HG03196 (cell line): ENCODE measurements around the gene CHCHD6.
A peak's percentile ranks its signal among the peaks of the same experiment; 100 is the strongest.

Experiments
- ATAC-seq: cut with Tn5 transposase; IDR thresholded peaks from one replicate; pipeline ENCODE4 v1.9.1; 2021; ENCODE audit not compliant: unreplicated experiment

CHCHD6 gene

DNA sequence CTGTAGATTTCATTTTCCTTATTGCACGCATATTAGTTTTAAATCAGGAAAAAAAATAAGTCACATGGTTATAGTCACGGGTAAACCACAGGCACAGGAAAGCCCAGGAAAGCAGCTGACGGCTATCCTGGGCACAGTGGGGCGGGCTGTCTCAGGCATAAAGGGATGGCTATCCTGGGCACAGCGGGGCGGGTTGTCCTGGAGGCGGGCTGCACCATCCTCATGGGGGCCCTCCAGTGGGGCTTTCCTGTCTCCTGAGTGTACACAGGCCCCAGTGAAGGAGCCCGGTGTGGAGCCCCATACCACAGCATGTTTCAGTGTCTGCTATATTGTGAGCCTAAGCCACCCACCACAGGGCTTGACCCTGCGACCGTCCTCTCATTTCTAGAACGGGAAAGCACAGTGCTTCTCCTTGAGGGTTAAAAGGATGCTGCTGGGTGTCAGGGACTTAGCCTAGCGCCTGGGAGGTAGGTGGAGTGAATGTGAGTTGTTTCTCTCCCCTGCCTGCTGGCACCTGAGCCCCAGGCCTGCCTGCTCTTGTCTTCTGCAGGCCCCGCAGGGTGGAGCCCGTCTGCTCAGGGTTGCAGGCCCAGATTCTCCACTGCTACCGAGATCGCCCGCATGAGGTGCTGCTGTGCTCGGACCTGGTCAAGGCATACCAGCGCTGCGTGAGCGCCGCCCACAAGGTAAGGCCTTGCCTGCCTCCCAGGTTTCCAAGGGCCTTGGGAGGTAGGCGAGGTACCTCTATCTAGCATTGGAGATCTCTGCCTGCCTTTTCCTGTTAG lies 253.0 kb downstream of the CHCHD6 start:
- ATAC-seq, result no peak

DNA sequence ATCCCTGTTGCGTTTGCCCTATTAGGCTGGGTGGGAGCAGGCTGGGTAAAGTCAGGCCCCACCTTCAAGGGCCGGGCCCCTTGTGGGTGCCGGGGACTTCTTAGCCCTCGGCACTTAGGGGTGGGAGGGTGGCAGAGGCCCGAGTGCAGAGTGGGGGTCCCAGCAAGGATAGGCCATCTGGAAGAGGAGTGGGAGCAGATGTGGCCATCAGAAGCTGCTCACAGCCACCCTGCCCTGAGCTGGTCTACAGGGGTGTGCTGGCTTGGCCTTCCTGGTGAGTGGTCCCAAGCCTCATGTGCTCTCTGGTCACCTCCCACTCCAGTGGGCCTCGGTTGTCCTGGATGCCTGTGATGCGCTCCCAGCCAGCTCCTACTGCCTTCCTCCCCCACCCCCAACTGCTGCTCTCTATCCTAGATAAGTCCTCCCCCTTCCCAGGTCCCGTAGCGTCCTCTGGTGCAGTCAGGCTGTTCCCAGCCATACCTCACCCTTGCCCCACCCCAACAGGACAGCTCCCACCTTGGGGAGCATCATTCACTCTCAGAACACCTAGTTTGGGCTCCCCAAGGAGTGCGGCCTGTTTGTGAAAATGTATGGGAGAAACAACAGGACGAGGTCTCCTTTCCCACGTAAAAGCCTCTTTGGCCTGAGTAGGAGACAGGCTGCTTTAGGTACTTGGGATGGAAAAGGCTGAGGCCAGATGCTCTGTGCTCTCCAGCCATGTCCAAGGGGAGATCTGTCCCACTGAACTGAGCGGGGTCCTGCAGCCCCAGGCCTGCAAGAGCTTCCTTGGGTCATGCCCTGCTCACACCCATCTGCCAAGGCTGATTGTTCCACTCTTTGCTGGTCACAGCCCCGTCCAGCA lies 254.0 kb downstream of the CHCHD6 start:
- ATAC-seq, result no peak

GRCh38 chr3:126958638-126959085 lies 254.6 kb downstream of the CHCHD6 start:
- ATAC-seq, result no peak

DNA sequence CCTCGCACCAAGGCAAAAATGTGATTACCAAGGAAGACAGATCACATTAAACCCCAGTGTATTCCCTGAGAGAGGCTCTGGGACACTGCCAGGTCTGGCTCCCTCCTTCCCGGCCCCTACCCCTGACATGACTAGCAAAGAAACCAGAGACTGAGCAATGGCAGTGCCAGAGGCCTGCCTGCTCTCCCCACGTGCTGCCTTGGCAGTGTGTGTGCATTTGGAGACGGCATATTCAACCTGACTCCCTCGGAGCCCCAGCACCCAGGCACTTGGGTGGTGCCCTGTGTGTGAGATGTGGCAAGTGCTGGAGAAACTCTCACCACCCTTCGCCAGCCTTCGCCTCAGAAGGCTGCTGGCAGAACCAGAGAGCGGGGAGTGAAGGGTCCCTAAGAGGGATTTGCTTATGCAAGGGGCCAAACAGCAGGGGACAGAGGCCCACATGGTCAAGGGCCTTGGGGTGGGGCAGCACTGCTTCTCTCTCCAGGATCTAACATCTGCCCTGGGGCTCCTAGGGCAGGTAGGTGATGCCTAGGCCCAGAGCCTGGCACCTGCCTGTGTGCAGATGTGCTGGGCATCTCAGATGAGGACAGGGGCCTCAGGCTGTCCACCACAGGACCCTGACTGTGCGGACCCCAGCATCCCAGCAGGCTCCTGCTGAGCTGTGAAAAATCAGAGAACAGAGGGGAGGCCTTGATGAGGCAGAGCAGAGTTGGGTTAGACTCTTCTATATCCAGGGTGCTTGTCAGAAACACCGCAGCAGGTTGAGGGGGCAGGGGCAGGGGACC lies 255.3 kb downstream of the CHCHD6 start:
- no peak for ATAC-seq

DNA sequence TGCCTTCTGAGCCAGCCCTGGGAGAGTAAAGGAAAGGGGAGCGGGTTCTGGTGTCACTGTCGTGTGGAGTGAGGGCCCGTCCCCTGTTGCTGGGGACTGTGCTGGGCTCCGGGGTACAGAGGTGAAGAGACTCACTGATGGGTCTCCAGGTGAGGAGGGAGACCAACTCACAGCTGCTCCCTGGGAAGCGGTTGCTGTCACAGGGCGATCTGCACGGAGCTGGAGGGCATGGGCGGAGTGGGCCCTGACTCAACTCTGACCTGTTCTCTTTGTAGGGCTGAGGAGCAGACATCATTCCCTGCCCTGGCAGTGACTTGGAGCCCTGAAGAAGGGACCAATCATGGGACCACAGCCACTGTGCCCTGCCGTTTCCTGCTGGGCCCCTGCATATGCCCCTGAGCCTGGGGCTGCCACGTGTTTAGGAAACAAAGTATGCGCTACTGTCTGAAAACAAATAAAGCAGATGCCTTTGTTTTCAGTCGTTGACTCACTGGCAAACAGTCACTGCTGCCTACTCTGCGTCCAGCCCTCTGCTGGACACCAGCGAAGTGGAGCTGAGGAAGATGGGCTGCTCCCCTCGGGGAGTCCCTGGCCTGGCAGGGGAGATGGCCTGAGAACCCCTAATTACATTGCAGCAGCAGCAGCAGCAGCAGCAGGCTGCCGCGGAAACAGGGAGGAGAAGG lies 256.0 kb downstream of the CHCHD6 start:
- ATAC-seq, result no peak

DNA sequence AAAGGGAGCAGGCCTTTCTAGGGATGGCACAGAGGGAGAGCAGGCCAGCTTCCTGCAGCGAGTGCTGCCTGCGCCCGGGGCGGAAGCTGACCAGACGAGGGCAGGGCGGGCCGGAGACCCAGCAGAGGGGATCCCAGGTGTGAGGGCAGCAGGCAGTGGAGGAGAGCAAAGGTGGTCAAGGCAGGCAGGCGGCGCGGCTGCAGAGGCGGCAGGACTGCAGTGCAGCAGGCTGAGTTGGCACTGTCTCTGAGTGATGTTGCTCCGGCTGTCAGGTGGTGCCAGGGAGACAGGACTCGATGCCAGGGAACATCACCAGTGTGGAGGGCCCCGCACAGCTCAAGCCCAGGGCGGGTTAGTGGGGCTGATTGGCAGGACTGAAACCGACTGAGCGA lies 256.6 kb downstream of the CHCHD6 start:
- no peak for ATAC-seq

DNA sequence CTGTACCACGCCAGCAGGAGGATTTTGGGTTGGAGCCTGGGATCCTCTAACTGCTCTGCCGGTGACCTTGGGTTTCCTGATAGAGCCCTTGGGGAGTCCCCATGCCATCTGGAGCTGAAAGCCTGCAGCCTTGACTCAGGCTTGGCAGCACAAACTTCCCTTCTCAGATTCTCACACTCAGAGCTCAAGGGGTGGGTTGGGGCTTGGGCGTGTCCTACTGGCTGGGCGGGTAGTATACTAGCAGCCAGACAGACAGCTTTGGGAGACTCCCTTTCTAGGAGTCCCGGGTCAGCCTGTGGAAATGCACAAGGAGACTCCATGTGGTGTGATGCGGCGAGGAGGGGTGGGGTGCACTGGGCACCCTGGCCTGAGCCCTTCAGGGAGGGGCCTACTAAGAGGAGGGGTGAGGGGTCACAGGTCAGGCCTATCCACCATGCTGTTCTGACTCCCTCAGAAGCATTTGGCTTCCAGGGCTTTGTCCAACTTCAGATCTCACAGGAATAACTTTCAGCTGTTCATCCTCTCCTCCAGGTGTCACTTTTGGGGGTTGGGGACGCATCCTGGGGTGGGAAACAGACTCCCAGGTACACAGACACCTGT lies 257.3 kb downstream of the CHCHD6 start:
- peak; percentile 43 for ATAC-seq

GRCh38 chr3:126961791-126962461 lies 257.9 kb downstream of the CHCHD6 start:
- no peak for ATAC-seq

- no peak for ATAC-seq
Measured at GRCh38 chr3:126962756-126963155, 258.7 kb downstream of the CHCHD6 start.

- no peak for ATAC-seq
Measured at GRCh38 chr3:126963261-126964190, 259.5 kb downstream of the CHCHD6 start.

GRCh38 chr3:126964261-126964660 lies 260.2 kb downstream of the CHCHD6 start:
- no peak for ATAC-seq

DNA sequence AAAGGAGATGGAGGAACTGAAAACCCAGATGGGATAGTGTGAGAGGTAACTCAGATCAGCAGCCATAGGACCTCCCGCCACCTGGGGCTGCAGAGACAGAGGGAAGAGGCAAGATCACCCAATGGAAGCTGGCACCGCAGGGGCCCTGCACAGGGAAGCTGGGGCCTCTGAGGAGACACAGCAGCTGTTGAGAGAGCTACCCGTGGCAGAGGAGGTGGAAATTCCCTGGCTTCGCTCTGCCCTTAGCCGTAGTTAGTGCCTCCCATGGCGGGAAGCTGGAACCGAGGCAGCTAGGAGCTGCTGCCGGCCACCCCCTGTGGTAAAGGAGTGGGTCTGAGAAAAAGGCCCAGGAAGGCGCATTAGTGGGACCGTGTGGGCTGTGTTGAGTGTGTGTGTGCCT lies 260.9 kb downstream of the CHCHD6 start:
- ATAC-seq, result no peak

DNA sequence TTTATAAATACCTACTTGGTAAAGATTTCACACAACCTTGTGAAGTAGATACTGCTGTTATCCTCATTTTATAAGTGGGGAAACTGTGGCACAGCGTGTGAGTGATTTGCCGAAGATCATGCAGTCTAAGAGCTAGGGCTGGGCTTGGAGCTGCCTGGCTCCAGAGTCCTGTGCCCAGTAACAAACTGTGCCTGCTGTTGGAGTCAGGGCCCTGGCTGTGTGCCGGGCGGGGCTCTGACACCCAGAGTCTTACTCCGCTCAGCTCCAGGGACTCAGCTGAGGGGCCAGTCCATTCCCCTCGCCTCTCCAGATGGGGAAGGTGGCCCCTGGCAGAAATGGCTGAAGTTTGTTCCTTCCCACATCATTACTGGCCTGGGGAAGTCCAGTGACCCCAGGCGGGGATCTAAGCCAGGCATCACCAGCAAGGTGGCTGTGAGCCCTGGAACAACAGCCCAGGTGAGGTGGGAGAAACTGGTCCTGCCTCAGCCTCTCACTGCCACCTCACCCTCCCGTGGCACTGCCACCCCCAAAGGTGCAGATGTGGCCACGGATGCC lies 261.6 kb downstream of the CHCHD6 start:
- ATAC-seq, result no peak

DNA sequence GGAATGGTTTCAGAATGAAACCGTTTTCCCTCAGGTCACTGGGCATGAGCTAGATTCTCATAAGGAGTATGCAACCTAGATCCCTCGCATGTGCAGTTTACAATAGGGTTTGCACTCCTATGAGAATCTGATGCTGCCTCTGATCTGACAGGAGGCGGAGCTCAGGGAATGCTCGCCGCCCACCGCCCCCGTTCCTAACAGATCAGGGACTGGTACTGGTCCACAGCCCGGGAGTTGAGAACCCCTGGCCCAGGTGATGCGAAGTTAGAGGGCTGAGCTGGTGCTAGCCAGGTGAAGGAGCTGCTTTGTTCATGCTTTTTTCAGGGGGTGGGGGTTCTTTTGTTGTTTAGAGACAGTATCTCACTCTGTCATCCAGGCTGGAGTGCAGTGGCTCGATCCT lies 263.3 kb downstream of the CHCHD6 start:
- ATAC-seq, result no peak

DNA sequence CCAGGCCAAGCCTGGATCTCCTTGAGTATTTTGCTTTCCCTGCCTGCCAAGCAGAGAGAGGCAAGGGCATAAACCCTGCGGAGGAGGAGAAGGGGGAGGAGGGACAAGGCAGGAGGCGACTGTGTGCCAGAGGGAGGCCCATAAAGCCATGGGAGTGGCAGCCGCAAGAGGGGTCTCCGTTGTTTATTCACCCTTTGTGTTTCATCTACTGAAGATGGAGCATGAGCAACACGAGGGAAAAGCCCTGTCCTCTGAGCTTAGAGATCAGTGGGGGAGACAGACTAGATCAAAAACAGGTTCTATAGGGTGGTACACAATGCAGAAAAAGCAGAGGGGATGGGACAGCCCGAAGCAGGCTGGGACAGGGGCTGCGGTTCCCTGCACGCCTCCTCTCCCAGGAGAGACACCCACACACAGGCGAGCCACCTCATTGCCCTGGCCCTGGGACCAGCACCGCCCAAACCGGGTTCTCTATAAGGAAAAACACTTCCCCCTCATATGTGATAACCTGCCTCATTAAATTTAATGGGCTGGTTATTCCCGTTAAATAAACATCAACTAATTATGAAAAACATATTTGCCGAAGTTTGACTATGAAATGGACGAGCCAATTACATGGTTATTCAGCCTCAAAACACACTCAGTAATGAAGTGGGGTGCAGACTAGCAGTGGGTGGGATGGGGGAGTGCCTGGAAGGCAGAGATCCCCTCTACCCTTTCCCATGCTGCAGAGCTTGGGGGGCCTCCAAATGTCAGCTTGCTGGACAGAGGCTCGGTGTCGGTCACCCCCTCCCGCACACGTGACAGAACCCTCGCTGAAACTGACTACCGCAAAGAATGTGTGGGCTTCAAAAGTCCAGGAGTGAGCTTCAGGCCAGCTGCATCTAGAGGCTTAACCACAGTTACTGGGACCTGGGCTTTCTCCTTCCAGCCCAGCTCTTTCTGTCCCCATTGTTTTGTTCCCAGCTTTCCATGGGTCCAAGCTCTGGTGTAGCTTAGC lies 264.7 kb downstream of the CHCHD6 start:
- ATAC-seq, result no peak

- ATAC-seq, result no peak
Measured at GRCh38 chr3:126969586-126969985, 265.5 kb downstream of the CHCHD6 start.

DNA sequence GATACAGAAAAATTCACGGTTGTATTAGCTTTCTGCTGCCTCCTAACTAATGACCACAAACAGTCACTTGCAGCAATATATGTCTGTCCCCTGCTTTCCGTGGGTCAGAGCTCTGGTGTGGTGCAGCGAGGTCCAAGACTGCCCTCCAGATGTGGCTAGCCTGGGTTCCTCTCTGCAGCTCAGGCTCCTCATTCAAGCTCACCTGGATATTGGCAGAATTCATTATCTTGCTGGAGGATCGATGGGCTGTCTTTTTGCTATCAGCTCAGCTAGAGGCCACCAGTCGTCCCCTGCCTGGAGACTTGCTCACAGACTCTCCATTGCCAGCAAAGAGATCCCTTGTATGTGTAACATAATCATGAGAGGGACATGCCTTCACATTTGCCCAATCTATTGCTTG lies 266.1 kb downstream of the CHCHD6 start:
- ATAC-seq, result no peak
